HepG2 (cell line): Measurements from ENCODE around the gene WDR18. TPM values are rescaled to one million over a fixed set of nuclear protein-coding genes. Genes with fewer than 3 reads are reported as not detected.

Experiments used
- AGO1 ChIP-seq: fragments of 200-400 bp; formaldehyde crosslinking; IDR thresholded peaks from 2 replicates; pipeline ENCODE4 v1.6.1; 2017; ENCODE audit warnings: mild to moderate bottlenecking, low read depth, low read length, moderate library complexity; ENCODE audit not compliant: poor library complexity, severe bottlenecking
- ATAD3A ChIP-seq: sonication (generic); formaldehyde crosslinking; IDR thresholded peaks from 2 replicates; pipeline ENCODE4 v1.4.0; 2020; ENCODE audit warnings: missing genetic modification reagents
- CHCHD3 ChIP-seq: sonication (generic); formaldehyde crosslinking; IDR thresholded peaks from 2 replicates; pipeline ENCODE4 v1.8.0; 2022; ENCODE audit warnings: mild to moderate bottlenecking, missing genetic modification reagents, moderate library complexity
- EZH2 ChIP-seq: conservative IDR thresholded peaks from 2 replicates; pipeline ENCODE4 v1.6.1; 2012; ENCODE audit warnings: mild to moderate bottlenecking, low read depth, low read length, moderate library complexity
- HMG20A ChIP-seq: IDR thresholded peaks from 2 replicates; pipeline ENCODE4 v1.6.1; 2016; ENCODE audit warnings: borderline replicate concordance
- HMGXB4 ChIP-seq, 2 experiments: sonication (generic) in 1 of 2; formaldehyde crosslinking in 1 of 2; IDR thresholded peaks; 2 replicates each; pipeline versions ENCODE4 v1.4.0 to v1.6.1; 2018 to 2020; ENCODE audit warnings: missing genetic modification reagents in 2 of 2, borderline replicate concordance in 1 of 2, low read depth in 1 of 2, mild to moderate bottlenecking in 1 of 2, missing biosample characterization in 1 of 2
- KDM3A ChIP-seq: IDR thresholded peaks from 2 replicates; pipeline ENCODE4 v1.6.1; 2018; ENCODE audit warnings: low read depth, missing compliant biosample characterization
- NR2C2 ChIP-seq: sonication (generic); formaldehyde crosslinking; IDR thresholded peaks from 2 replicates; pipeline ENCODE4 v1.4.0; 2020; ENCODE audit warnings: missing genetic modification reagents, mild to moderate bottlenecking, moderate library complexity, borderline replicate concordance
- PAX8 ChIP-seq: sonication (generic); formaldehyde crosslinking; IDR thresholded peaks from 2 replicates; pipeline ENCODE4 v1.8.0; 2022; ENCODE audit warnings: mild to moderate bottlenecking, missing genetic modification reagents, borderline replicate concordance
- PAXIP1 ChIP-seq: sonication (generic); formaldehyde crosslinking; conservative IDR thresholded peaks from 2 replicates; pipeline ENCODE4 v1.4.0; 2020; ENCODE audit warnings: mild to moderate bottlenecking, missing genetic modification reagents, moderate library complexity
- RFX1 ChIP-seq: fragments of 450-650 bp; IDR thresholded peaks from 2 replicates; pipeline ENCODE4 v1.6.1; 2017
- TCF12 ChIP-seq, 2 experiments: fragments of 450-650 bp in 1 of 2; sonication (generic) in 1 of 2; formaldehyde crosslinking in 1 of 2; IDR thresholded peaks; 2 replicates each; pipeline versions ENCODE4 v1.6.1 to v1.8.0; 2017 to 2022; ENCODE audit warnings: antibody characterized with exemption in 1 of 2, mild to moderate bottlenecking in 1 of 2, missing genetic modification reagents in 1 of 2, moderate library complexity in 1 of 2
- TFE3 ChIP-seq: IDR thresholded peaks from 2 replicates; pipeline ENCODE4 v1.6.1; 2016
- ZBTB42 ChIP-seq: sonication (generic); formaldehyde crosslinking; IDR thresholded peaks from 2 replicates; pipeline ENCODE4 v1.5.0; 2020; ENCODE audit warnings: mild to moderate bottlenecking, missing genetic modification reagents
- ZFP91 ChIP-seq: sonication (generic); formaldehyde crosslinking; IDR thresholded peaks from 2 replicates; pipeline ENCODE4 v1.9.0; 2022; ENCODE audit warnings: missing genetic modification reagents, mild to moderate bottlenecking, borderline replicate concordance
- ZNF256 ChIP-seq: sonication (generic); formaldehyde crosslinking; conservative IDR thresholded peaks from 2 replicates; pipeline ENCODE4 v1.4.0; 2020; ENCODE audit warnings: missing genetic modification reagents
- ZNF362 ChIP-seq: sonication (generic); formaldehyde crosslinking; IDR thresholded peaks from 2 replicates; pipeline ENCODE4 v1.4.0; 2020; ENCODE audit warnings: missing genetic modification reagents, mild to moderate bottlenecking, borderline replicate concordance
- polyA plus RNA-seq, 8 experiments: library from polyadenylated mRNA; depleted of rRNA in 3 of 8; stranded (reverse) in 7 of 8; unstranded in 1 of 8; fragments of >200 nt; fragmentation: Illumina TruSeq in 4 of 8; extraction: Trizol in 4 of 8; gene quantifications; 2 replicates each; pipeline versions ENCODE4 v1.2.1 to v1.2.3, GENCODE V29; 2011 to 2016; ENCODE audit warnings: low read depth in 4 of 8, missing spikeins in 1 of 8, mixed read lengths in 1 of 8; ENCODE audit not compliant: insufficient read depth in 1 of 8
- total RNA-seq, 5 experiments: library from RNA; depleted of rRNA; stranded (reverse); fragments of >200 nt; fragmentation: Illumina TruSeq; extraction: Trizol; gene quantifications; 2 replicates each; pipeline ENCODE4 v1.2.3, GENCODE V29; 2016; ENCODE audit warnings: low read depth in 1 of 5

WDR18 gene
- total and polyA plus RNA-seq, 2 of the 13 experiments (the other 11 are each of a cell fraction or from before 2014, with no cell fraction given): 36.4 to 47.6 TPM

- no peak; the same call in 1 of the 2 replicates for TF ChIP-seq PAXIP1
- TF ChIP-seq ZNF362 (CRISPR knock-in tag): no peak
- TF ChIP-seq HMG20A: no peak
- TF ChIP-seq ZBTB42: no peak
- TF ChIP-seq KDM3A: no peak
- TF ChIP-seq CHCHD3 (CRISPR knock-in tag): no peak
- no peak for TF ChIP-seq TCF12 (IDR thresholded peaks at IDR 0.05)
- TF ChIP-seq TCF12 (CRISPR knock-in tag; IDR thresholded peaks at IDR 0.05): no peak
- no peak; the same call in 1 of the 2 replicates for TF ChIP-seq ZFP91 (CRISPR knock-in tag)
- TF ChIP-seq PAX8 (CRISPR knock-in tag): no peak
- TF ChIP-seq NR2C2 (CRISPR knock-in tag): no peak
- no peak for TF ChIP-seq ZNF256 (CRISPR knock-in tag)
- no peak for TF ChIP-seq ATAD3A (CRISPR knock-in tag)
- no peak for TF ChIP-seq AGO1
- TF ChIP-seq RFX1: no peak
- TF ChIP-seq HMGXB4 (CRISPR knock-in tag; IDR thresholded peaks at IDR 0.05; ENCODE audit: borderline replicate concordance in 1 of 2, low read depth in 1 of 2): peak in 1 of 2 experiments; percentile 23; a peak in 1 of 4 replicates
- no peak for TF ChIP-seq EZH2
- no peak for TF ChIP-seq TFE3 (CRISPR knock-in tag)
These were observed 44.1 kb downstream of the WDR18 start (continued) for GRCh38 chr19:1028062-1028926.
